GM21723 (cell line): ENCODE results near the gene SMARCA4.
A peak's percentile ranks its signal among the peaks of the same experiment; 100 is the strongest.

Experiments used
- ATAC-seq: cut with Tn5 transposase; IDR thresholded peaks from one replicate; pipeline ENCODE4 v1.9.1; 2021; ENCODE audit warnings: mild to moderate bottlenecking, moderate library complexity; ENCODE audit not compliant: unreplicated experiment

SMARCA4 gene

GRCh38 chr19:10960314-10961072 lies at the start of gene SMARCA4:
SMARCA4 (plus strand) TSS chr19:10961030; CDS start chr19:10984152, 23,122 bp downstream.
- peak; percentile 60 for ATAC-seq

- no peak for ATAC-seq
Observed at GRCh38 chr19:10911579-10912363, 49.1 kb upstream of the SMARCA4 start.

GRCh38 chr19:10912619-10913018 lies 48.2 kb upstream of the SMARCA4 start:
- ATAC-seq, result no peak

GRCh38 chr19:10913716-10914340 lies 47.0 kb upstream of the SMARCA4 start:
- ATAC-seq, result no peak

GRCh38 chr19:10915130-10916091 lies 45.4 kb upstream of the SMARCA4 start:
- no peak for ATAC-seq

GRCh38 chr19:10916602-10917001 lies 44.2 kb upstream of the SMARCA4 start:
- ATAC-seq, result no peak

- ATAC-seq, result no peak
Observed at GRCh38 chr19:10918359-10918758, 42.5 kb upstream of the SMARCA4 start.

GRCh38 chr19:10919352-10920287 lies 41.2 kb upstream of the SMARCA4 start:
- no peak for ATAC-seq

GRCh38 chr19:10920288-10920655 lies 40.6 kb upstream of the SMARCA4 start:
- no peak for ATAC-seq

GRCh38 chr19:10920781-10921180 lies 40.0 kb upstream of the SMARCA4 start:
- ATAC-seq, result no peak

GRCh38 chr19:10921199-10921909 lies 39.5 kb upstream of the SMARCA4 start:
- ATAC-seq, result no peak

GRCh38 chr19:10921910-10922637 lies 38.8 kb upstream of the SMARCA4 start:
- ATAC-seq, result no peak

GRCh38 chr19:10922638-10923014 lies 38.2 kb upstream of the SMARCA4 start:
- no peak for ATAC-seq

- ATAC-seq, result no peak
Observed at GRCh38 chr19:10923260-10924112, 37.3 kb upstream of the SMARCA4 start.

- no peak for ATAC-seq
Observed at GRCh38 chr19:10924597-10924996, 36.2 kb upstream of the SMARCA4 start.

GRCh38 chr19:10927730-10928562 lies 32.9 kb upstream of the SMARCA4 start:
- peak; percentile 12 for ATAC-seq
